Keratinocyte (primary cell): ENCODE results near the gene SAFB2. TPM values are rescaled to one million over a fixed set of nuclear protein-coding genes. Genes with fewer than 3 reads are reported as not detected.

Experiments
- DNase-seq: peaks from one replicate; pipeline ENCODE4 v3.0.0-alpha.2; 2011; ENCODE audit warnings: low read depth, missing footprints, low spot score
- FAIRE-seq: peaks from 2 replicates; lab custom pipeline; 2011; peaks lifted over from hg19 to GRCh38; lab: Jason Lieb, UNC
- H2AFZ ChIP-seq: 2 replicates; pipeline ENCODE4 v1.6.0; 2012; ENCODE audit warnings: low read length, control low read depth, inconsistent platforms; ENCODE audit not compliant: control insufficient read depth
- H3K27ac ChIP-seq: 2 replicates; pipeline ENCODE4 v1.5.1; 2011; ENCODE audit warnings: low read length; ENCODE audit not compliant: control insufficient read depth, insufficient read depth
- H3K27me3 ChIP-seq: 3 replicates; pipeline ENCODE4 v1.6.0; 2011; ENCODE audit warnings: low read length; ENCODE audit not compliant: control insufficient read depth, insufficient read depth; ENCODE audit errors: extremely low read depth
- H3K36me3 ChIP-seq, 2 experiments: 2 replicates in 1 of 2; 3 replicates in 1 of 2; pipeline ENCODE4 v1.5.1; 2011; ENCODE audit warnings: low read length in 2 of 2, mild to moderate bottlenecking in 1 of 2; ENCODE audit not compliant: control insufficient read depth in 2 of 2, insufficient read depth in 2 of 2; ENCODE audit errors: extremely low read depth in 1 of 2
- H3K4me1 ChIP-seq: 3 replicates; pipeline ENCODE4 v1.5.1; 2011; ENCODE audit warnings: low read length; ENCODE audit not compliant: control insufficient read depth, insufficient read depth; ENCODE audit errors: extremely low read depth
- H3K4me2 ChIP-seq: 3 replicates; pipeline ENCODE4 v1.6.0; 2011; ENCODE audit warnings: low read depth, low read length; ENCODE audit not compliant: control insufficient read depth, insufficient read depth; ENCODE audit errors: extremely low read depth
- H3K4me3 ChIP-seq, 3 experiments: fragments of 200-600 bp in 1 of 3; sonication (generic) in 1 of 3; 2 replicates in 2 of 3; 3 replicates in 1 of 3; pipeline ENCODE4 v1.5.1; 2011 to 2016; ENCODE audit warnings: low read length in 3 of 3, mild to moderate bottlenecking in 3 of 3, control low read depth in 2 of 3, inconsistent platforms in 1 of 3, low read depth in 1 of 3, mixed read lengths in 1 of 3, mixed run types in 1 of 3, moderate library complexity in 1 of 3; ENCODE audit not compliant: control insufficient read depth in 2 of 3, insufficient read depth in 2 of 3; ENCODE audit errors: extremely low read depth in 1 of 3
- H3K79me2 ChIP-seq: 2 replicates; pipeline ENCODE4 v1.6.0; 2012; ENCODE audit warnings: low read length; ENCODE audit not compliant: control insufficient read depth, insufficient read depth
- H3K9ac ChIP-seq: 3 replicates; pipeline ENCODE4 v1.6.0; 2011; ENCODE audit warnings: low read length; ENCODE audit not compliant: control insufficient read depth, insufficient read depth; ENCODE audit errors: extremely low read depth
- H3K9me1 ChIP-seq: 3 replicates; pipeline ENCODE4 v1.6.0; 2011; ENCODE audit warnings: low read length; ENCODE audit not compliant: control insufficient read depth, insufficient read depth; ENCODE audit errors: extremely low read depth
- H3K9me3 ChIP-seq: 2 replicates; pipeline ENCODE4 v1.5.1; 2012; ENCODE audit warnings: low read depth, low read length; ENCODE audit not compliant: control insufficient read depth
- H4K20me1 ChIP-seq: 3 replicates; pipeline ENCODE4 v1.6.0; 2011; ENCODE audit warnings: low read length; ENCODE audit not compliant: control insufficient read depth, insufficient read depth; ENCODE audit errors: extremely low read depth
- EZH2 ChIP-seq: IDR thresholded peaks from one replicate; pipeline ENCODE4 v1.6.1; 2012; ENCODE audit warnings: inconsistent platforms, mild to moderate bottlenecking, low read length, moderate library complexity
- dilution Hi-C: fragments of 300-500 bp; cut with MboI; formaldehyde crosslinking; loops from one replicate; pipeline ENCODE4 v1.7.0; 2020; ENCODE audit warnings: low sequenced_read_pairs; ENCODE audit not compliant: extremely low pct_ligation_motif_present
- polyA plus RNA-seq, 5 experiments: library from polyadenylated mRNA; depleted of rRNA in 3 of 5; stranded (reverse) in 3 of 5; stranded (forward) in 1 of 5; unstranded in 1 of 5; fragments of >200 nt; gene quantifications; 1 replicate in 1 of 5; 2 replicates in 3 of 5; 3 replicates in 1 of 5; pipeline versions ENCODE4 v1.2.1 to v1.2.3, GENCODE V29; 2011 to 2012; ENCODE audit warnings: missing spikeins in 2 of 5, low read depth in 1 of 5, low replicate concordance in 1 of 5
- TF ChIP-seq, protein P1 (sequence below), 3 experiments: IDR thresholded peaks in 1 of 3; conservative IDR thresholded peaks in 1 of 3; optimal IDR thresholded peaks in 1 of 3; 2 replicates in 2 of 3; 3 replicates in 1 of 3; pipeline versions ENCODE3 to v1.5.1; 2011; ENCODE audit warnings: low read length in 3 of 3, mild to moderate bottlenecking in 3 of 3, moderate library complexity in 2 of 3, control low read depth in 1 of 3, inconsistent platforms in 1 of 3; ENCODE audit not compliant: insufficient read depth in 2 of 3; ENCODE audit errors: extremely low read depth in 1 of 3

SAFB2 gene
- polyA plus RNA-seq, 1 donor (not counting 4 experiments of a cell fraction or from before 2014, with no cell fraction given), result 15.3 TPM

GRCh38 chr19:5664515-5664914 is 41.9 kb upstream of the SAFB2 start:
- no peaks in the 10 kb centered on the region for H3K27me3 ChIP-seq
- H3K4me2 ChIP-seq, result no peak overlapping the region
- H3K79me2 ChIP-seq, result no peaks in the 10 kb centered on the region
- no peaks in the 10 kb centered on the region for H4K20me1 ChIP-seq
- no peak overlapping the region for H3K4me3 ChIP-seq
- no peaks in the 10 kb centered on the region for H3K4me1 ChIP-seq
- no peak overlapping the region for H3K27ac ChIP-seq
- TF ChIP-seq, protein P1, sequence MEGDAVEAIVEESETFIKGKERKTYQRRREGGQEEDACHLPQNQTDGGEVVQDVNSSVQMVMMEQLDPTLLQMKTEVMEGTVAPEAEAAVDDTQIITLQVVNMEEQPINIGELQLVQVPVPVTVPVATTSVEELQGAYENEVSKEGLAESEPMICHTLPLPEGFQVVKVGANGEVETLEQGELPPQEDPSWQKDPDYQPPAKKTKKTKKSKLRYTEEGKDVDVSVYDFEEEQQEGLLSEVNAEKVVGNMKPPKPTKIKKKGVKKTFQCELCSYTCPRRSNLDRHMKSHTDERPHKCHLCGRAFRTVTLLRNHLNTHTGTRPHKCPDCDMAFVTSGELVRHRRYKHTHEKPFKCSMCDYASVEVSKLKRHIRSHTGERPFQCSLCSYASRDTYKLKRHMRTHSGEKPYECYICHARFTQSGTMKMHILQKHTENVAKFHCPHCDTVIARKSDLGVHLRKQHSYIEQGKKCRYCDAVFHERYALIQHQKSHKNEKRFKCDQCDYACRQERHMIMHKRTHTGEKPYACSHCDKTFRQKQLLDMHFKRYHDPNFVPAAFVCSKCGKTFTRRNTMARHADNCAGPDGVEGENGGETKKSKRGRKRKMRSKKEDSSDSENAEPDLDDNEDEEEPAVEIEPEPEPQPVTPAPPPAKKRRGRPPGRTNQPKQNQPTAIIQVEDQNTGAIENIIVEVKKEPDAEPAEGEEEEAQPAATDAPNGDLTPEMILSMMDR (optimal IDR thresholded peaks at IDR 0.05 in 1 of 3, IDR thresholded peaks at IDR 0.05 in 1 of 3, conservative IDR thresholded peaks at IDR 0.05 in 1 of 3; ENCODE audit: extremely low read depth in 1 of 3, insufficient read depth in 2 of 3, low read length in 3 of 3), result no peak
- TF ChIP-seq EZH2, result no peak
- peaks cover 49 to 61% of the 10 kb centered on the region in 2 experiments for H3K36me3 ChIP-seq
- no peaks in the 10 kb centered on the region for H3K9me1 ChIP-seq
- H2AFZ ChIP-seq, result no peak overlapping the region
- FAIRE-seq (peak; percentile 34), DNase-seq (no peak)
- dilution Hi-C loops, result no loop called here
- no peak overlapping the region for H3K9ac ChIP-seq
- H3K9me3 ChIP-seq, result no peaks in the 10 kb centered on the region

DNA sequence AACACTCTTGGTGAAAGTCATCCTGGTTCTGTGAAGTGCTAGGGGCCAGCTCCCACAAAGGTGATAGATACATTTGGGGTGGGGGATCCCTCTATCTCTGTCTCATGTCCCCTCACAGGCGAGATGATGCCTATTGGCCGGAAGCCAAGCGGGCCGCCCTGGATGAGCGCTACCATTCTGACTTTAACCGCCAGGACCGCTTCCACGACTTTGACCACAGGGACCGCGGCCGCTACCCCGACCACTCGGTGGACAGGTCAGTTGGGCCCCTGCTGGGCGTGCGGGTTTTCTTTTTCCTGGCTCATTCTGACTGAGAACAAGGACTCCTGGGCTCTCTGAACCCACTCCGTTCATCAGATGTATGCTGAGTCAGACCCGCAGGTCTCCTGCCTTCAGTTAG is 41.3 kb upstream of the SAFB2 start:
- no peak overlapping the region for H3K4me3 ChIP-seq
- no peak overlapping the region for H2AFZ ChIP-seq
- H3K36me3 ChIP-seq, result peaks cover 45 to 55% of the 10 kb centered on the region in 2 experiments
- dilution Hi-C loops, result no loop called here
- H3K9me1 ChIP-seq, result no peaks in the 10 kb centered on the region
- no peaks in the 10 kb centered on the region for H3K79me2 ChIP-seq
- no peak for DNase-seq
- TF ChIP-seq, protein P1 (optimal IDR thresholded peaks at IDR 0.05 in 1 of 3, IDR thresholded peaks at IDR 0.05 in 1 of 3, conservative IDR thresholded peaks at IDR 0.05 in 1 of 3; ENCODE audit: extremely low read depth in 1 of 3, insufficient read depth in 2 of 3, low read length in 3 of 3), result no peak
- no peak for TF ChIP-seq EZH2
- H3K27ac ChIP-seq, result no peak overlapping the region
- no peaks in the 10 kb centered on the region for H4K20me1 ChIP-seq
- no peaks in the 10 kb centered on the region for H3K4me1 ChIP-seq
- H3K9me3 ChIP-seq, result no peaks in the 10 kb centered on the region
- no peak overlapping the region for H3K4me2 ChIP-seq
- no peak overlapping the region for H3K9ac ChIP-seq
- no peak for FAIRE-seq
- no peaks in the 10 kb centered on the region for H3K27me3 ChIP-seq
